Caco-2 (cell line): ENCODE data around the gene RFX1. TPM values are rescaled to one million over a fixed set of nuclear protein-coding genes. Genes with fewer than 3 reads are reported as not detected.
A peak's percentile ranks its signal among the peaks of the same experiment; 100 is the strongest.

Experiments
- BruUV-seq: library from RNA; stranded (reverse); fragments of 400-500 nt; replicated peaks from 2 replicates; lab custom pipeline; 2021; lab: Mats Ljungman, UMichigan
- CTCF ChIA-PET: fragments of 300-600 bp; sonication (Branson Sonifier 250); formaldehyde crosslinking; loops from one replicate; lab custom pipeline; 2022; ENCODE audit warnings: antibody characterized with exemption; lab: Charles Lee
- POLR2A ChIA-PET: fragments of 300-600 bp; sonication (Branson Sonifier 250); formaldehyde crosslinking; loops from one replicate; lab custom pipeline; 2022; ENCODE audit warnings: antibody characterized with exemption; lab: Charles Lee
- DNase-seq, 2 experiments: peaks; one replicate each; pipeline versions ENCODE4 v3.0.0 to v3.0.0-alpha.2; 2020 to 2022
- H3K27me3 ChIP-seq: replicated peaks from 2 replicates; pipeline ENCODE4 v1.6.0; 2011; ENCODE audit warnings: low read length; ENCODE audit not compliant: control insufficient read depth, insufficient read depth
- H3K36me3 ChIP-seq: 2 replicates; pipeline ENCODE4 v1.5.1; 2011; ENCODE audit warnings: low read length; ENCODE audit not compliant: control insufficient read depth, insufficient read depth
- H3K4me1 ChIP-seq: fragments of 250-450 bp; sonication (Bioruptor Pico); 2 replicates; pipeline ENCODE4 v1.5.1; 2020; ENCODE audit warnings: mild to moderate bottlenecking
- H3K4me3 ChIP-seq: 2 replicates; pipeline ENCODE4 v1.5.1; 2011; ENCODE audit warnings: low read depth, mild to moderate bottlenecking, control low read depth, low read length
- H3K9me3 ChIP-seq: fragments of 250-450 bp; sonication (Bioruptor Pico); 2 replicates; pipeline ENCODE4 v1.5.1; 2020; ENCODE audit warnings: mild to moderate bottlenecking, moderate library complexity
- H3K27ac Mint-ChIP-seq: one replicate; pipeline ENCODE4 v1.8.0; 2022; ENCODE audit warnings: mixed read lengths; ENCODE audit not compliant: unreplicated experiment
- H3K27me3 Mint-ChIP-seq: one replicate; pipeline ENCODE4 v1.8.0; 2022; ENCODE audit warnings: mixed read lengths; ENCODE audit not compliant: insufficient read depth, unreplicated experiment
- H3K36me3 Mint-ChIP-seq: one replicate; pipeline ENCODE4 v1.8.0; 2022; ENCODE audit warnings: mild to moderate bottlenecking, mixed read lengths; ENCODE audit not compliant: insufficient read depth, unreplicated experiment
- H3K4me1 Mint-ChIP-seq: one replicate; pipeline ENCODE4 v1.8.0; 2022; ENCODE audit warnings: low read depth, mixed read lengths; ENCODE audit not compliant: unreplicated experiment
- H3K4me3 Mint-ChIP-seq: one replicate; pipeline ENCODE4 v1.8.0; 2022; ENCODE audit warnings: mild to moderate bottlenecking, moderate library complexity, mixed read lengths; ENCODE audit not compliant: unreplicated experiment
- H3K9me3 Mint-ChIP-seq: one replicate; pipeline ENCODE4 v1.8.0; 2022; ENCODE audit warnings: mixed read lengths; ENCODE audit not compliant: unreplicated experiment
- intact Hi-C: fragments of 100-400 bp; cut with micrococcal nuclease; formaldehyde crosslinking; loops from one replicate; pipeline ENCODE4 v1.10.0; 2022; ENCODE audit not compliant: unreplicated experiment
- total RNA-seq: library from RNA; stranded (reverse); gene quantifications from 2 replicates; pipeline ENCODE4 v1.2.3, GENCODE V29; 2022
- TF ChIP-seq, protein P1 (sequence below), 2 experiments: fragments of 200-600 bp in 1 of 2; IDR thresholded peaks; 1 replicate in 1 of 2; 2 replicates in 1 of 2; pipeline versions ENCODE4 v1.5.1 to v1.8.0; 2011 to 2022; ENCODE audit warnings: antibody characterized with exemption in 1 of 2, control low read depth in 1 of 2, inconsistent platforms in 1 of 2, low read depth in 1 of 2, low read length in 1 of 2, mild to moderate bottlenecking in 1 of 2, moderate library complexity in 1 of 2; ENCODE audit not compliant: insufficient read depth in 1 of 2, severe bottlenecking in 1 of 2, unreplicated experiment in 1 of 2

The RFX1 gene
- total RNA-seq, 1 experiment from 2014 or later = 11.5 TPM

DNA sequence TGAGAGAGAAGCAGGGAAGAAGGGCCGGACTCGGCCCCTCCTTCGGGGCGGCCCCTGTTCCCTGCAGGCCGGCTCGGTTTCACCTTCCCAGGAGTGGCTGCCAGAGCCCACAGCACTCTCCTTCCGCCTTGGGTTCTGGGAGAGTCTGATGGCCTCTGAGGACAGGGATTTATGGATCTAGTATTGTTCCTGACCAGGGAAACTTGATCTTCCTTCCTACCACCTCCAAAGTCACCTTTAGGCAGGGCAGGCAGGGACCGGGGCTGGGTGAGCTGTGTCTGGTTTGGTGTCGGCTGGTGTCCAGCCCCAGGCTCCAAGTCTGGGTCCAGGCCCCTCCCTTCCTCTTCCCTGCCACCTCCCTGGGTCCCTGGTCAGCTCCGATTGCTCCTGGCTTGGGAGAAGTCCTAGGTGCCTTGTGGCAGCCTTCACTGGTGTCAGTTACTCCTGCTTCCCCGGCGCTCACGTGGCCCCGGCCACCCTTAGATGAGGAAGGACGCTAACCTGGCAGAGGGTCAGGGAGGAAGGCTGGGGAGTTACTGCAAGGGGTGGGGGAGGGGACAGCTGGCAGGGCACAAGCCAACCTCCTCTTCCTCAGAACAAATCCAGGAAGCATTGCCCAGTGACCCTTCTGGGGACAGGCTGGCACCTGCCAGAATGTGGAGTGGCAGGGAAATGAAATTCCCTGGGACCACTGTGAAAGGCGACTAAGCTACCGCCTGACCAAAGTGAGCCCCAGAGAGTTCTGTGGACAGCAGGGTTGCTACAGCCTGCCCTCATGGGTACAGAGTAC is 18.8 kb downstream of the RFX1 start:
- no peaks in the 10 kb centered on the region for H3K27me3 Mint-ChIP-seq
- peaks cover 10% of the 10 kb centered on the region for H3K36me3 Mint-ChIP-seq
- CTCF ChIA-PET = interaction anchor here (1.1 kb wide), 1 partner anchor 9 kb away, joined by 3 read pairs; no protein-coding TSS in a partner anchor
- TF ChIP-seq, protein P1, sequence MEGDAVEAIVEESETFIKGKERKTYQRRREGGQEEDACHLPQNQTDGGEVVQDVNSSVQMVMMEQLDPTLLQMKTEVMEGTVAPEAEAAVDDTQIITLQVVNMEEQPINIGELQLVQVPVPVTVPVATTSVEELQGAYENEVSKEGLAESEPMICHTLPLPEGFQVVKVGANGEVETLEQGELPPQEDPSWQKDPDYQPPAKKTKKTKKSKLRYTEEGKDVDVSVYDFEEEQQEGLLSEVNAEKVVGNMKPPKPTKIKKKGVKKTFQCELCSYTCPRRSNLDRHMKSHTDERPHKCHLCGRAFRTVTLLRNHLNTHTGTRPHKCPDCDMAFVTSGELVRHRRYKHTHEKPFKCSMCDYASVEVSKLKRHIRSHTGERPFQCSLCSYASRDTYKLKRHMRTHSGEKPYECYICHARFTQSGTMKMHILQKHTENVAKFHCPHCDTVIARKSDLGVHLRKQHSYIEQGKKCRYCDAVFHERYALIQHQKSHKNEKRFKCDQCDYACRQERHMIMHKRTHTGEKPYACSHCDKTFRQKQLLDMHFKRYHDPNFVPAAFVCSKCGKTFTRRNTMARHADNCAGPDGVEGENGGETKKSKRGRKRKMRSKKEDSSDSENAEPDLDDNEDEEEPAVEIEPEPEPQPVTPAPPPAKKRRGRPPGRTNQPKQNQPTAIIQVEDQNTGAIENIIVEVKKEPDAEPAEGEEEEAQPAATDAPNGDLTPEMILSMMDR (IDR thresholded peaks at IDR 0.05; ENCODE audit: insufficient read depth in 1 of 2, low read depth in 1 of 2, low read length in 1 of 2, severe bottlenecking in 1 of 2, unreplicated experiment in 1 of 2) = no peak
- Histone ChIP-seq H3K9me3 (no peaks in the 10 kb centered on the region), H3K27me3 (no peaks in the 10 kb centered on the region), H3K4me1 (no peaks in the 10 kb centered on the region), H3K4me3 (no peak overlapping the region), H3K36me3 (no peaks in the 10 kb centered on the region; the same call in 1 of the 2 replicates)
- no peaks in the 10 kb centered on the region for H3K9me3 Mint-ChIP-seq
- no peak overlapping the region for H3K27ac Mint-ChIP-seq
- POLR2A ChIA-PET = interaction anchor here (0.6 kb wide), 1 partner anchor 27 kb away, joined by 3 read pairs; no protein-coding TSS in a partner anchor
- DNase-seq = no peak
- intact Hi-C loops = no loop called here
- no peak overlapping the region for H3K4me3 Mint-ChIP-seq
- BruUV-seq = no TSS peak
- H3K4me1 Mint-ChIP-seq = peaks cover 10% of the 10 kb centered on the region

DNA sequence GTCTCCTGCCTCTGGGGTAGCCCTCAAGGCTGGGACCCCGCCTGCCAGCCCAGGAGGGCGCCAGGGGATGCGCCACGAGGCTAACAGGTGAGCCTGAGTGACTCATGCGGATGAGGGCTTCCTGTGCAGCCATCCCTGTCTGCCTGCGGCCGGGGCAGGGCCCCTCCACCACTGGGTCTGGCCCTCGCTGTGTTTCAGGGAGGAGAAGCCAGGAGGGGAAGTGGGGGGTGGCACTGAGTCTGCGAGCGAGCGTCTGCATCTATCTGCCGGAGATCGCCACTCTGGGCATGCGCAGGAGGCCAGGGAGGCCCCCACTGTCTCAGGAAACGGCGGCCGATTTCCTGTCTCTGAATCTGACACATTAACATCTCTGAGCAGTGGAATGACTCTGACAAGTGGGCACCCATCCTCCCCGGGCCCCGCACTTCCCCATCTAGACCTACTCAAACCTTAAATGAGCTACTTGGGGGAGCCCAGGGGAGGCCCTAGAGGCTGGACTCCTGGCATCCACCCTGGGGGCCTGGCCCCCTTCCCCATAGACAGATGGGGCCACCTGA is 19.7 kb downstream of the RFX1 start:
- DNase-seq = no peak
- ChIA-PET CTCF (no interaction called here), POLR2A (no interaction called here)
- H3K9me3 Mint-ChIP-seq = no peaks in the 10 kb centered on the region
- BruUV-seq = no TSS peak
- Histone ChIP-seq H3K9me3 (no peaks in the 10 kb centered on the region), H3K4me3 (no peak overlapping the region), H3K4me1 (no peaks in the 10 kb centered on the region), H3K27me3 (no peaks in the 10 kb centered on the region), H3K36me3 (no peaks in the 10 kb centered on the region; the same call in 1 of the 2 replicates)
- TF ChIP-seq, protein P1 (IDR thresholded peaks at IDR 0.05; ENCODE audit: insufficient read depth in 1 of 2, low read depth in 1 of 2, low read length in 1 of 2, severe bottlenecking in 1 of 2, unreplicated experiment in 1 of 2) = no peak
- intact Hi-C loops = no loop called here
- H3K27ac Mint-ChIP-seq = no peak overlapping the region
- peaks cover 10% of the 10 kb centered on the region for H3K36me3 Mint-ChIP-seq
- H3K27me3 Mint-ChIP-seq = no peaks in the 10 kb centered on the region
- H3K4me1 Mint-ChIP-seq = peaks cover 10% of the 10 kb centered on the region
- H3K4me3 Mint-ChIP-seq = no peak overlapping the region

DNA sequence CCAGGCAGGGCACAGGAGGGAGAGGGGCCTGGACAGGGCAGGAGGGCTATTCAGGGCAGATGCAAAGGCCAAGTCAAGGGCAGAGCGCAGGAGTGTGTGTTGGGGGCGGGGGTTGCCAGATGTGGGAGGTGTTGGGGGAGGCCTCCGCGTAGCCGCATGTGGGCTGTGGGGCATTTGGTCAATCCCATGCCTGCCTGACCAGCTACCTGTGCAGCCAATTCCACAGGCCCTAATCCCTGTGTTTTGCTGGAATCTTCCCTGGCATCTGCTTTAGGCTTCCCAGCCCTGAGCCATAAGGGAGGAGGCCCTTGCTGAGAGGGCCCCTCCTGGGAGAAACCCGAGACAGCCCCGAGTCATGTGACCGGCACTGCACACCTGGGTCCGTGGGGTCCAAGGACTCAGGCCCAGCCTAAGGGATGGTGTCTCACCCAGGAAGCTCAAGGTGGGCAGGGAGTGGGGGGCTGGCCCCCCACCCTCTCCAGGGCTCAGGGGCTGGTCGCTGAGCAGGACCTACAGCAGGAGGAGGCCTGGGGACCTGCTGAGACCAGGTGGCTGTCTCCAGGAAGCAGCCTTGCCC is 20.3 kb downstream of the RFX1 start:
- Mint-ChIP-seq H3K27ac (peak overlapping the region; percentile 77), H3K9me3 (no peaks in the 10 kb centered on the region), H3K27me3 (no peaks in the 10 kb centered on the region), H3K4me1 (peaks cover 10% of the 10 kb centered on the region), H3K4me3 (no peak overlapping the region), H3K36me3 (peaks cover 15% of the 10 kb centered on the region)
- TF ChIP-seq, protein P1 (IDR thresholded peaks at IDR 0.05; ENCODE audit: insufficient read depth in 1 of 2, low read depth in 1 of 2, low read length in 1 of 2, severe bottlenecking in 1 of 2, unreplicated experiment in 1 of 2) = no peak
- ChIA-PET CTCF (no interaction called here), POLR2A (interaction anchor here (0.6 kb wide), 1 partner anchor 57 kb away, joined by 4 read pairs; no protein-coding TSS in a partner anchor)
- Histone ChIP-seq H3K27me3 (no peaks in the 10 kb centered on the region), H3K4me1 (no peaks in the 10 kb centered on the region), H3K9me3 (no peaks in the 10 kb centered on the region), H3K36me3 (no peaks in the 10 kb centered on the region; the same call in 1 of the 2 replicates), H3K4me3 (no peak overlapping the region)
- intact Hi-C loops = no loop called here
- no TSS peak for BruUV-seq
- DNase-seq = no peak
